WERI-Rb-1 (cell line): ENCODE data around the gene RPS6KA6.

Experiments
- DNase-seq: peaks from one replicate; pipeline ENCODE4 v3.0.0-alpha.2; 2020
- H3K27ac ChIP-seq: fragments of 250-450 bp; sonication (Bioruptor Pico); 2 replicates; pipeline ENCODE4 v1.5.1; 2020; ENCODE audit warnings: mild to moderate bottlenecking, moderate library complexity
- H3K27me3 ChIP-seq: fragments of 250-450 bp; sonication (Bioruptor Pico); 2 replicates; pipeline ENCODE4 v1.5.1; 2021; ENCODE audit warnings: mild to moderate bottlenecking, low read depth, moderate library complexity; ENCODE audit not compliant: insufficient read depth, severe bottlenecking
- H3K36me3 ChIP-seq: fragments of 250-450 bp; sonication (Bioruptor Pico); 2 replicates; pipeline ENCODE4 v1.5.1; 2020; ENCODE audit warnings: mild to moderate bottlenecking, moderate library complexity
- H3K4me3 ChIP-seq: 2 replicates; pipeline ENCODE4 v1.5.1; 2011; ENCODE audit warnings: low read depth, mild to moderate bottlenecking, control low read depth, low read length
- H3K9me3 ChIP-seq: fragments of 250-450 bp; sonication (Bioruptor Pico); 2 replicates; pipeline ENCODE4 v1.5.1; 2021; ENCODE audit warnings: mild to moderate bottlenecking, moderate library complexity; ENCODE audit not compliant: severe bottlenecking
- CTCF ChIP-seq: IDR thresholded peaks from 2 replicates; pipeline ENCODE4 v1.5.1; 2011; ENCODE audit warnings: low read depth, mild to moderate bottlenecking, control low read depth, inconsistent platforms, low read length

RPS6KA6 gene

DNA sequence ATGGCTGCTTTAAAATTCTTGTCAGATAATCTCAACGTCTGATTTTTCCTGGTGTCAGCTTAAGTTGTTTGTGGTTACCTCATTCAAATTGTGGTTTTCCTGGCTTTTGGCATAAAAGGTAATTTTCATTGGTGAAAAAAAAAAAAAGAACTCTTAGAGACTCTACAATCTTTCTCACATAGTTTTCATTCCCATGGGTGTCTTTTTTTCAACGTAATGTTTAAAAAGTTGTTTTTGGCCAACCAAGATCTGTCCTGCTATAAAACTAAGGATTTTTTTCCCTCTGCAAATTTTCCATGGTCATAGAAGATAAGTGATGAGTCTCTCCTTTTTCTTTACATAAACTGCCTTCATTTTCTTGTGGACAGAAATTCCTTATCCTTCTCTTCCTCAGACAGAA lies 28.9 kb upstream of the RPS6KA6 start:
- TF ChIP-seq CTCF = no peak
- Histone ChIP-seq H3K27me3 (peaks cover 4% of the 10 kb centered on the region), H3K36me3 (no peaks in the 10 kb centered on the region), H3K9me3 (no peaks in the 10 kb centered on the region), H3K27ac (no peak overlapping the region), H3K4me3 (no peak overlapping the region)
- no peak for DNase-seq

DNA sequence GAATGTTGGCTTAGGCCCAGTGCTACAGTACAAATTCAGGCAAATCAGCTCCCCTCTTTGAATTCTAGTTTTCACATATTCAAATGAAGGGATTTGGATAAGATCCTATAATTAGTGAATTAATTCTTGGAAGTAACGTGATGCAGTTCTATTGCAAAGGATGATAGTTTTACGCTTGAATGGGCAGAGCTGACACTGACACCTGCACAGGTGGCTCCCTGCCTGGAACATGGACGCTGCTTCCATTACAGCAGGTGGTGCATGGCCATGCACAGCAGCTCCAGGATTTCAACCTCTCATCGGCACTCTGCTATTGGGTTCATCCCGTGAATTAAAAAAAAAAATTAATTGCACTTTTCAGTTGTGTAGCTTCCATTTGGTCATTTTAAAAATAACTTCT lies 28.4 kb upstream of the RPS6KA6 start:
- TF ChIP-seq CTCF = no peak
- Histone ChIP-seq H3K27ac (no peak overlapping the region), H3K27me3 (peaks cover 4% of the 10 kb centered on the region), H3K4me3 (no peak overlapping the region), H3K9me3 (no peaks in the 10 kb centered on the region), H3K36me3 (no peaks in the 10 kb centered on the region)
- no peak for DNase-seq

GRCh38 chrX:84205276-84205675 lies 17.3 kb upstream of the RPS6KA6 start:
- Histone ChIP-seq H3K27me3 (peaks cover 8% of the 10 kb centered on the region), H3K36me3 (no peaks in the 10 kb centered on the region), H3K27ac (no peak overlapping the region), H3K4me3 (no peak overlapping the region), H3K9me3 (no peaks in the 10 kb centered on the region)
- no peak for TF ChIP-seq CTCF
- no peak for DNase-seq

GRCh38 chrX:84199688-84200087 lies 11.7 kb upstream of the RPS6KA6 start:
- no peaks in the 10 kb centered on the region for H3K36me3 ChIP-seq
- H3K27me3 ChIP-seq = peaks cover 3% of the 10 kb centered on the region
- no peak for DNase-seq
- H3K4me3 ChIP-seq = no peak overlapping the region
- H3K9me3 ChIP-seq = peaks cover 4% of the 10 kb centered on the region
- H3K27ac ChIP-seq = no peak overlapping the region
- TF ChIP-seq CTCF = no peak

- DNase-seq = no peak
- TF ChIP-seq CTCF = no peak
- no peak overlapping the region for H3K4me3 ChIP-seq
- no peak overlapping the region for H3K27ac ChIP-seq
- peaks cover 4% of the 10 kb centered on the region for H3K9me3 ChIP-seq
- H3K36me3 ChIP-seq = no peaks in the 10 kb centered on the region
- H3K27me3 ChIP-seq = no peaks in the 10 kb centered on the region
These were observed 9.6 kb upstream of the RPS6KA6 start for GRCh38 chrX:84197550-84197949.

- TF ChIP-seq CTCF = no peak
- Histone ChIP-seq H3K27me3 (peaks cover 5% of the 10 kb centered on the region), H3K9me3 (no peaks in the 10 kb centered on the region), H3K27ac (no peak overlapping the region), H3K4me3 (no peak overlapping the region), H3K36me3 (no peaks in the 10 kb centered on the region)
- no peak for DNase-seq
These were observed 4.0 kb upstream of the RPS6KA6 start for GRCh38 chrX:84192006-84192405.
